Inflammatory macrophage treated with lipopolysaccharide for 1 hour (primary cell): ENCODE results near the gene GZF1.

Experiments
- DNase-seq, 2 donors: peaks; one replicate each; pipeline ENCODE4 v3.0.0-alpha.2; 2020 to 2022

The GZF1 gene

GRCh38 chr20:23370274-23370673 is 8.3 kb downstream of the GZF1 start:
- DNase-seq, result no peak

GRCh38 chr20:23370873-23371272 is 8.9 kb downstream of the GZF1 start:
- no peak for DNase-seq

- peak; percentile 35 to 39 for DNase-seq
These were observed 9.5 kb downstream of the GZF1 start for GRCh38 chr20:23371496-23371895.

- DNase-seq, result no peak
These were observed 12.5 kb downstream of the GZF1 start for GRCh38 chr20:23374441-23374840.

GRCh38 chr20:23375827-23376226 is 13.8 kb downstream of the GZF1 start:
- DNase-seq, result no peak

- DNase-seq, result no peak
These were observed 17.8 kb downstream of the GZF1 start for GRCh38 chr20:23379772-23380171.

GRCh38 chr20:23381876-23382275 is 19.9 kb downstream of the GZF1 start:
- DNase-seq, result no peak

GRCh38 chr20:23386304-23387117 is 24.5 kb downstream of the GZF1 start:
- DNase-seq, result no peak

- DNase-seq, result no peak
These were observed 25.1 kb downstream of the GZF1 start for GRCh38 chr20:23387118-23387443.

GRCh38 chr20:23390091-23390774 is 28.3 kb downstream of the GZF1 start:
- no peak for DNase-seq

- no peak for DNase-seq
These were observed 29.8 kb downstream of the GZF1 start for GRCh38 chr20:23391707-23392310.

- DNase-seq, result no peak
These were observed 32.2 kb downstream of the GZF1 start for GRCh38 chr20:23393996-23394775.

- DNase-seq, result no peak
These were observed 35.1 kb downstream of the GZF1 start for GRCh38 chr20:23396950-23397627.

GRCh38 chr20:23397961-23398360 is 36.0 kb downstream of the GZF1 start:
- DNase-seq, result peak; percentile 59

- peak in 1 of 2 donors; percentile 23 for DNase-seq
These were observed 37.7 kb downstream of the GZF1 start for GRCh38 chr20:23399568-23400241.

GRCh38 chr20:23401051-23401450 is 39.1 kb downstream of the GZF1 start:
- DNase-seq, result no peak

GRCh38 chr20:23403751-23404150 is 41.8 kb downstream of the GZF1 start:
- no peak for DNase-seq

- DNase-seq, result no peak
These were observed 42.2 kb downstream of the GZF1 start for GRCh38 chr20:23404196-23404595.

- DNase-seq, result no peak
These were observed 44.9 kb downstream of the GZF1 start for GRCh38 chr20:23406880-23407279.

GRCh38 chr20:23407781-23408464 is 45.9 kb downstream of the GZF1 start:
- peak; percentile 45 to 82 for DNase-seq

- DNase-seq, result no peak
These were observed 47.0 kb downstream of the GZF1 start for GRCh38 chr20:23408957-23409356.
